ENCODE measurements around the gene CTNNA1.
"Not testable (repeated sequence)": the region's sequence is repeated elsewhere in the genome, so short reads cannot be mapped to it uniquely, and the experiment has no call there.

CTNNA1 gene

DNA sequence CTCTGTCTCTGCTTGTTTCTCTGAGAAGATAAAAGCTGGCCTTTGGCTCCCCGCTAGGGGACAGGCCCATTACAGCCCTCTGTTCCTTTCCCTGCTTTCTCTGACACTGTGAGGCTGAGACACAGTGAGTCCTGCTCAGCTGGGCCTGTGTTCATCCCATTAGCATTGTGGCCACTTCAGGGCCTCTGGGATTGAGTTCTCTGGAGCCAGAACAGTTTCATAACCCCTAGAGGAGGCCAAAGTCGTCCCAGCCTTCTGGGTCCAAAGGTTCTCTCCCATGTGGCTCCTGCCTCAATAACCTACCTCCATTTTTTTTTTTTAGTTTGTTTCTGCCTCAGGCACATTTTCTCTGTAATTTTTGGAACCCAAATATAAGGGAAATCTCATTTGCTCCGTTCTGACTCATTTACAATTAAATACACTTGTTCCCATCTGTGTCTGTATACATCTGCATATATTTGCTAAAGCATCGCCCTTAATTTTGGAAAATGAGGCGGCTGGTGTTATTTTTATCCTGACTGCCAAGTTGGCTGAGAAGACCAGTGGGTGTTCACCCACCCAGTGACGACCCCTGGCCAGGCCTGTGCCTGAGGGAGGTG is 27.3 kb upstream of the CTNNA1 start:
- no peaks in the 10 kb centered on the region for H3K9me3 ChIP-seq
- H3K27me3 ChIP-seq = peaks cover 10% of the 10 kb centered on the region
- no peak overlapping the region for H3K27ac ChIP-seq
- no peak overlapping the region for H3K4me3 ChIP-seq (ENCODE audit: low read depth in 1 of 2, low read length in 1 of 2)
- H3K36me3 ChIP-seq = no peaks in the 10 kb centered on the region
- H3K4me1 ChIP-seq (ENCODE audit: control insufficient read depth in 1 of 2, insufficient read depth in 1 of 2, low read depth in 1 of 2, low read length in 1 of 2) = peaks cover 0 to 3% of the 10 kb centered on the region in 2 experiments
- TF ChIP-seq, protein P1, sequence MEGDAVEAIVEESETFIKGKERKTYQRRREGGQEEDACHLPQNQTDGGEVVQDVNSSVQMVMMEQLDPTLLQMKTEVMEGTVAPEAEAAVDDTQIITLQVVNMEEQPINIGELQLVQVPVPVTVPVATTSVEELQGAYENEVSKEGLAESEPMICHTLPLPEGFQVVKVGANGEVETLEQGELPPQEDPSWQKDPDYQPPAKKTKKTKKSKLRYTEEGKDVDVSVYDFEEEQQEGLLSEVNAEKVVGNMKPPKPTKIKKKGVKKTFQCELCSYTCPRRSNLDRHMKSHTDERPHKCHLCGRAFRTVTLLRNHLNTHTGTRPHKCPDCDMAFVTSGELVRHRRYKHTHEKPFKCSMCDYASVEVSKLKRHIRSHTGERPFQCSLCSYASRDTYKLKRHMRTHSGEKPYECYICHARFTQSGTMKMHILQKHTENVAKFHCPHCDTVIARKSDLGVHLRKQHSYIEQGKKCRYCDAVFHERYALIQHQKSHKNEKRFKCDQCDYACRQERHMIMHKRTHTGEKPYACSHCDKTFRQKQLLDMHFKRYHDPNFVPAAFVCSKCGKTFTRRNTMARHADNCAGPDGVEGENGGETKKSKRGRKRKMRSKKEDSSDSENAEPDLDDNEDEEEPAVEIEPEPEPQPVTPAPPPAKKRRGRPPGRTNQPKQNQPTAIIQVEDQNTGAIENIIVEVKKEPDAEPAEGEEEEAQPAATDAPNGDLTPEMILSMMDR (IDR thresholded peaks at IDR 0.05) = no peak

DNA sequence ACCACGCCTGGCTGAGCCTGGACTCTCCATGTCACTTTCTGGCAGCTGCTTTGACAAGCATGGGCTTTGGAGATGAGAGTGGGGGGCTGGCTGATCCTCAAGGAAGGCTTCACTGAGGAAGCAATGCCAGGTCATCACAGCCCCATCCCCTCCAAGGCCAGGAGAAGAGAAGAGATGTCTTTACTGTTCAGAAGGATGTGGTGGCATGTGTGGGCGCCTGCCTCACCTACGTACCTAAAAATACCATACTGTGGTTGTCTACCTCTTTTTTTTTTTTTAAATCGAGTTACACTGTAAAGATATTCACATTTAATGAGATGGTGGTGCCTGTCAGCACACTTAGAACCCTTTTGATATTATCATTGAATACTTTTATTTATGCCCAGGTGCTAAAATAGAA is 26.4 kb upstream of the CTNNA1 start:
- TF ChIP-seq, protein P1 (IDR thresholded peaks at IDR 0.05) = no peak
- Histone ChIP-seq H3K9me3 (no peaks in the 10 kb centered on the region), H3K4me3 (ENCODE audit: low read depth in 1 of 2, low read length in 1 of 2) (no peak overlapping the region), H3K27me3 (peaks cover 5% of the 10 kb centered on the region), H3K36me3 (no peaks in the 10 kb centered on the region), H3K27ac (no peak overlapping the region), H3K4me1 (ENCODE audit: control insufficient read depth in 1 of 2, insufficient read depth in 1 of 2, low read depth in 1 of 2, low read length in 1 of 2) (peaks cover 0 to 3% of the 10 kb centered on the region in 2 experiments)

DNA sequence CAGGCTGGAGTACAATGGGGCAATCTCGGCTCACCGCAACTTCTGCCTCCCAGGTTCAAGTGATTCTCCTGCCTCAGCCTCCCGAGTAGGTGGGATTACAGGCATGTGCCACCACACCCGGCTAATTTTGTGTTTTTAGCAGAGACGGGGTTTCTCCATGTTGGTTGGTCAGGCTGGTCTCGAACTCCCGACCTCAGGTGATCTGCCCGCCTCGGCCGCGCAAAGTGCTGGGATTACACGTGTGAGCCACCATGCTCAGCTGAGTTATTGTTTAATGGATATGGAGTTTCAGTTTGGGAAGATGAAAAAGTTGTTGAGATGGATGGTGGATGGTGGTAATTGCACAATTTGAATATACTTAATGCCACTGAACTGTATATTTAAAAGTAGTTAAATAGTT is 22.7 kb upstream of the CTNNA1 start:
- not testable (repeated sequence) for H3K9me3 ChIP-seq; H3K36me3 ChIP-seq; H3K27me3 ChIP-seq; H3K27ac ChIP-seq; H3K4me1 ChIP-seq (ENCODE audit: control insufficient read depth in 1 of 2, insufficient read depth in 1 of 2, low read depth in 1 of 2, low read length in 1 of 2); H3K4me3 ChIP-seq (ENCODE audit: low read depth in 1 of 2, low read length in 1 of 2)

DNA sequence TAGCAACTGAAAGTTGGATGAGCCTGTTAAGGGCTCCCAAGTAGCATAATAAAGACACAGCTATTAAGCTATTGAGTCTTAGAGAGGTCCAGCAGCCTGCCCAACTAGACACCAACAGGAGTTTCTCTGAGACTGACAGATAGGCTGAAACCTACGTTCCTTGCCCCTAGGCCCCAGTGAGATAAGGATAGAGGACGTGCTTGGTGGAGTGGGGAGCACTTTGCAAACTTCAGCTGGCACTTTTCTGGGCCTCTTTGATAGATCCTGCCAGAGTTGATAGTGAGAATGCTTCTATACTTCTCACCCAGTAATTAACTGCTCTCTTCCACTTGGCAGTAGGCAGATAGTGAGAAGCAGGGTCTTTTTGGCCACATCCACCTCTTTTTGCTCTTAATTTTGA is 20.8 kb upstream of the CTNNA1 start:
- H3K9me3 ChIP-seq = no peaks in the 10 kb centered on the region
- peaks cover 0 to 5% of the 10 kb centered on the region in 2 experiments for H3K4me1 ChIP-seq (ENCODE audit: control insufficient read depth in 1 of 2, insufficient read depth in 1 of 2, low read depth in 1 of 2, low read length in 1 of 2)
- TF ChIP-seq, protein P1 (IDR thresholded peaks at IDR 0.05) = no peak
- no peak overlapping the region for H3K4me3 ChIP-seq (ENCODE audit: low read depth in 1 of 2, low read length in 1 of 2)
- H3K27ac ChIP-seq = no peak overlapping the region
- H3K27me3 ChIP-seq = no peaks in the 10 kb centered on the region
- H3K36me3 ChIP-seq = no peaks in the 10 kb centered on the region

DNA sequence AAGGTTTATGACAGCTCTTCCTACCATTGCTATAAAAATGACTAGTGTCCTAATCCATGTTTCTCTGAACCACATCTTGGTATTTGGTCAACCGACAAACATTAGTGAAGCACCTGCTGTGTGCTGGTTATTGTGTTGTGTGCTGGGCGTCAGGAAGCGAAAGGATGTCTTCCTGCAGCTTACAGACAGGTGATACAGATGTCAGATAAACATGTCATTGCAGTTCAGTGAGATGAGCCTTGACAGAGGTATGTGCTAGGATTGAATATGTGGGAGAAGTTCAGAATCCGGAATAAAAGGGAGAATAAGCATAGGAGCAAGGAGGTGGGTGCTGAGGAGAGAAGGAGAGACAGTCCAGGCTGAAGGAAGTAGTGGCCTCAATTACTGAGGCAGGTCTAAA is 20.3 kb upstream of the CTNNA1 start:
- H3K27me3 ChIP-seq = no peaks in the 10 kb centered on the region
- H3K36me3 ChIP-seq = no peaks in the 10 kb centered on the region
- no peak overlapping the region for H3K4me3 ChIP-seq (ENCODE audit: low read depth in 1 of 2, low read length in 1 of 2)
- TF ChIP-seq, protein P1 (IDR thresholded peaks at IDR 0.05) = no peak
- no peak overlapping the region for H3K27ac ChIP-seq
- peaks cover 0 to 5% of the 10 kb centered on the region in 2 experiments for H3K4me1 ChIP-seq (ENCODE audit: control insufficient read depth in 1 of 2, insufficient read depth in 1 of 2, low read depth in 1 of 2, low read length in 1 of 2)
- no peaks in the 10 kb centered on the region for H3K9me3 ChIP-seq

DNA sequence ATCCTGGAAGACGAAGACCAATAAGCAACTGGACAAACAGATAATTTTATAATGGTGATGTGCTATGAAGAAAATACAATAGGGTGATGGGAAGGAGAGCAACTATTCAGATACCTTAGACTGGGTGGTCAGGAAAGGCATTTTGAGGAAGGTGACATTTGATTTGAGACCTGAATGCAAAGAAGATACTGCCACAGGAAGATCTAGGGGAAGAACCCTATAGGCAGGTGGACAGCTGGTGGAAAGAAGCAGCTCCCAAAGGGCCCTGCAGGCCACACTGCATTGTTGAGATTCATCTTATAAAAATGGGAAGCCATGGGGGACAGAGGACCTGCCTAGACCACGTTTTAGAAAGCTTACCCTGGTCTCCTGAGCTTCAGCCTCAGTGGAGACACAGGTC is 19.7 kb upstream of the CTNNA1 start:
- H3K27me3 ChIP-seq = no peaks in the 10 kb centered on the region
- TF ChIP-seq, protein P1 (IDR thresholded peaks at IDR 0.05) = no peak

More for the DNA sequence above, 19.7 kb upstream of the CTNNA1 start:
- no peaks in the 10 kb centered on the region for H3K9me3 ChIP-seq
- no peak overlapping the region for H3K4me3 ChIP-seq (ENCODE audit: low read depth in 1 of 2, low read length in 1 of 2)
- peaks cover 0 to 5% of the 10 kb centered on the region in 2 experiments for H3K4me1 ChIP-seq (ENCODE audit: control insufficient read depth in 1 of 2, insufficient read depth in 1 of 2, low read depth in 1 of 2, low read length in 1 of 2)
- H3K27ac ChIP-seq = no peak overlapping the region
- no peaks in the 10 kb centered on the region for H3K36me3 ChIP-seq
